NCI-H1436 (cell line): ENCODE data around the gene ABCA10.
"Not testable (repeated sequence)": the region's sequence is repeated elsewhere in the genome, so short reads cannot be mapped to it uniquely, and the experiment has no call there.

Experiments
- DNase-seq: peaks from one replicate; lab custom pipeline; 2025; lab: John Stamatoyannopoulos, UW

ABCA10 gene

GRCh38 chr17:69228576-69228975 lies at the start of gene ABCA10:
Gene ABCA10, minus strand, starts transcription at chr17:69228824. Its CDS starts 3,466 bp downstream, at chr17:69225358.
- no peak for DNase-seq

GRCh38 chr17:69276279-69276678 lies 47.7 kb upstream of the ABCA10 start:
- DNase-seq: not testable (repeated sequence)

DNA sequence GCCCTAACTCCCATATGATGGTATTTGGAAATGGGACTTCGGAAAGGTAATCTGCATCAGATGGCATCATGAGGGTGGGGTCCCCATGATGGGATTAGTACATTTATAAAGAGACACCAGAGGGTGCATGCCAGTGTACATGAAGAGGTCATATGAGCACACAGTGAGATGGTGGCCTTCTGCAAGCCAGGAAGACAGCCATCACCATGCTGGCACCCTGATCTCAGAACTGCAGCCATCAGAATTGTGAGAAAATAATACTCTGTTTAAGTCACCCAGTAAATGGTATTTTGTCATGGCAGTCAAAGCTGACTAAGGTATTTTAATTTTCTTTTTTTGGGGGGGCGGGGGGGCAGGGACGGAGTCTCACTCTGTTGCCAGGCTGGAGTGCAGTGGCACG lies 47.1 kb upstream of the ABCA10 start:
- DNase-seq: no peak

DNA sequence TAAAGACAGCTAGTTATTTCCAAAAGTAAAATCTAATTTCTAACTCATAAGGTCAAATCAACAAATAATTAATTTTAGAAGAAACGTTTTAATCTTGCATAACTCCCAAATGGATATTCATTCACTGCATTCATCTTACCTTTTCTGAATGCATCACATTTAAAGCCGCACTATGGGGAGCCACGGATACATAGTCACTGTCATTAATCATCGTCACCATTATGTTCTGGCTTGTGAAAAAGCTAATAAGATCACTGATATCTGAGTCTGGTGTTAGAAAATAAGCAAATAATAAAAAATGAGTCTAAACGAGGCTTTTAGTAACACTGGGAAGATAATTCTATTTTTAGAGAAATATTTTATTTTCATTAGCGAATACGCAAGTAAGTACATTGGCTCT lies 42.4 kb upstream of the ABCA10 start:
- DNase-seq: no peak

DNA sequence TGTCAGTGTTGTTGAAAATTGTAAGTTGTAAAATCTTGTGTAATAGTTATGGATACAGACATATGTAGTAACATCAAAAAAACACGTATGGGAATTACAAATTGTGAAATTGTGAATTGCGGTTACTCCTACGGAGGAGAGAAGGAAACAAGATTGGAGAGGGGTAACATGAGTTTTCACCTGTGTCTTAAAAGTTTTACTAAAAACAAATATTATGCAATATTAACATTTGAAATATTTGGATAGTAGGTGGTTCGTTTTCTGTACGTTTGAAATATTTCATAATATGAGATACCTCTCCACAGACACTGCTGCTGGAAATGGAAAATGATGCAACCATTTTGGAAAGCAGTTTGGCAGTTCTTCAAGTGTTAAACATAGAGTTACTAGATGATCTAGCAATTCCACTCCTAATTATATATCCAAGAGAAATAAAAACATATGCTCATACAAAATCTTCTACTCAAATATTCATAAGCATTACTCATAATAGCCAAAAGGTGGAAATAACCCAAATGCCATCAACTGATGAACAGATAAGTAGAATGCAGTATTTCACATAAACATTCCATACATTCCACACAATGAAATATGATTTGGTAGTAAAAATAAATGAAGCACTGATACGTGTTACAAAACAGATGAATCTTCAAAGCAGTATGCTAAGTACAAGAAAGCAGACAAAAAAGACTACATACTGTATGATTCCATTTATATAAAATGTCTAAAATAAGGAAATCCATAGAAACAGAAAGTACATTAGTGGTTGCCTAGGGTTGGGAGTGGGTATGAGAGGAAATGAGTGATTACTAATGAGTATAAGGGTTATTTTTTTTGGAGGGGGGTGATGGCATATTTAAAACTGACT lies 40.7 kb upstream of the ABCA10 start:
- DNase-seq: no peak

GRCh38 chr17:69268543-69269014 lies 40.0 kb upstream of the ABCA10 start:
- DNase-seq: no peak

DNA sequence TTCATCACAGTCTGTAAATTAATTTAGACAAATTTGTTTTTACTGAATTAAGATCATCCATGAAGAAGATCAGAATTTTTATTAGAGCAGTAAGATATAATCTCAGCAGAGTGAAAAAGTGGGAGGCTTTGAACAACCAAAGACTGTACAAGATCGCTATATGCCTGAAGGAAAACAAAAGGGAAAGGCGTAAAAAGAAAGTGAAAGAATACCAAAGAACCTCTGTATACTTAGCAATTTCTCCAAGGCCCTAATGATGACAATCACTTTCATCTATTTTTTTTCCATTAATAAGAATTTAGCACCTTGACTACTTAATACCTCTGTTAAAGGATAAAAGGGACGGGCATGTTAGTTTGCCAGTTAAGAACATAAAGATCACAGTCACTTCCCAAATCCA lies 38.6 kb upstream of the ABCA10 start:
- DNase-seq: no peak

GRCh38 chr17:69265873-69266272 lies 37.2 kb upstream of the ABCA10 start:
- DNase-seq: no peak

DNA sequence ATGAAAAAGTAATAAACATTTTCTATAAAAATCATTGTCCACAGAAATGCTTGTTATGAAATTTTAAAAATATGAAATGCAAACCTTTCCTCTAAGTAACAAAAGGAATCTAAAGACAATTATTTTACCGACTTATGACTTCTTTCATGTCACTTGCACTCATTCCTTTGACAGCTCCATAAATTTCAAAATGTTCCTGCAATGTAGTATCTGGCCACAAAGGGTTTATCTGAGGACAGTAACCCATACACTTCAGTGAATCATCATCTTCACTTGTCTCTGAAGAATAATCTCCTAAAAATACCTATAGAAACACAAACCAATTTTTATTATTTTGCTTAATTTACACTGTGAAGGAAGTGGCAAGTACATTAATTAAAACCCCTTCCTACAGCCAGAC lies 25.6 kb upstream of the ABCA10 start:
- no peak for DNase-seq

- no peak for DNase-seq
Measured at GRCh38 chr17:69250641-69251040, 22.0 kb upstream of the ABCA10 start.

- peak; percentile 63 for DNase-seq
Measured at GRCh38 chr17:69246726-69247375, 18.2 kb upstream of the ABCA10 start.

GRCh38 chr17:69246202-69246601 lies 17.6 kb upstream of the ABCA10 start:
- DNase-seq: no peak

DNA sequence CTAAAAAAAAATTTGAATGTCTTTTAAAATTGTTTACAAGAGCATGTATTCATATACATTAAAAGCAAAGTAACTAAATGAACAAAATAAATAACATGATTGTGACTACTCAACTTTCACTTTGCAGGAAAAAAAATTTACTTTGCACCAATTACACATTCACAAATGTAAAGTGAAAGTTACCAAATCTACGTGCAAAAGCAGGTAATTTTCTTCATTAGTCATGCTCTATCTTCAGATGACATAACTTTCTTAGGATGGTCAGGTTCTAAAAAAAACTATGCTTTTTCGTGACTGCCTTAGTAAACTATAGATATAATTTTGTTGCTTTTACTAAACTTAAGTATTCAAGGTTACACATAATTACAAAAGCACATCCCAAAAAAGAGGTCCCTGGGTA lies 17.0 kb upstream of the ABCA10 start:
- DNase-seq: no peak

DNA sequence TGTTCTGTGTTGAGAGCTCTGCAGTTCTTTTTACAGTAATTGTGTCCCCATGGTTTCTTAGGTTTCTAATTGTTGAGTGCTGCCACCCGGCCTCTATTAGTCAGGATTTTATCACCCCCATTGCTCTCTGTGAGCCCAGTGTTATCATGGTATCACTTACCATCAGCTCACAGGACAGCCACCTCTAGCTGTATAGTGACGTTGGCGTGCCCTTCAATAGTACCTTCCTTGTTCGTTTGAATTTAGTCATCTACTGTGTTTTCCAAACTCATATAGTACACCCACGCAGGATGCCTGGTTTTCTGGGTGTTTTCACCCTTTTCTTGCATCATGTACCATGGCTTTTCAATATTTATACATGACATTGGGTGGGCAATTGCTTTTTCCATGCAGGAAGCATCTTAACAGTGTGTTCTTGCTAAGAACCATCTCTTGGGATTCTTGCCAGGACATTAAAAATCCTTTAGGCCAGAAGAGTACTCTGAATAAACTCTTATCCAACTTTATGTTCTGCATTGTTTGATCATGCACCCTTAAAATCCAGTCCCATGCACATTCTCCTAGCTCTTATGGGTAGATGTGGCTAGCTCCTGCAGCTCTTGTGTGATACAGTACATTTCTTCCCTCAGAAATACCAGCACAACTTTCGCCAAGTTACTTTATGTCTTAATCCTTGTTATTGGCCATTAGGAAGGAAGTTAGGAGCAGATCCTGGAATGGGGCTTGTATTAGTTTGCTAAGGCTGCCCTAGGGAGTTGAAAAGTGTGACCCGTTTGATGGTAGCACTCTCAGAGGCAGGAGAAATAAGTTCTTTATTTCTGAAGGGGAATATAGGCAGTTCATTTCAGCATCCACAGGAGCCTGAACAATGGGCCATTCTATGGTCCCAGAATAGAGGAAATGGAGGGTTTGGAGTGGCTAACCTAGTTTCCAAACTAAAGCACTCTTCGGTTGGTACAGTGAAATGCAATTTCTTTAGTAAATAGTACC lies 11.3 kb upstream of the ABCA10 start:
- DNase-seq: no peak

GRCh38 chr17:69236946-69237345 lies 8.3 kb upstream of the ABCA10 start:
- no peak for DNase-seq

GRCh38 chr17:69236464-69236863 lies 7.8 kb upstream of the ABCA10 start:
- DNase-seq: no peak

- peak; percentile 89 for DNase-seq
Measured at GRCh38 chr17:69235338-69236058, 6.9 kb upstream of the ABCA10 start.

DNA sequence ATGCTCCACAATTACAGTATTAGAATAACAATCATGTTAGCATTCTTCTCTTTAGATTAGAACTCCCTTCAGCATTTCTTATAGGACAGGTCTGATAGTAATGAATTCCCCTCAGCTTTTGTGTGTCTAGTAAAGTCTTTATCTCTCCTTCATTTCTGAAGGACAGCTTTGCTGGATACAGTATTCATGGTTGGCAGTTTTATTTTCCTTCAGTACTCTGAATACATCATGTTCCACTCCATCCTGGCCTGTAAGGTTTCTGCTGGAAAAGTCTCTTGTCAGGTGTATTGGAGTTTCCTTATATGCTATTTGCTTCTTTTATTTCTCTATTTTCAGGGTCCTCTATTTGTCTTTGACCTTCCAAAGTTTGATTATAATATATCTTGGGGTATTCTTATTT lies 4.0 kb upstream of the ABCA10 start:
- no peak for DNase-seq

- DNase-seq: no peak
Measured at GRCh38 chr17:69231521-69231920, 2.9 kb upstream of the ABCA10 start.

GRCh38 chr17:69230939-69231338 lies 2.3 kb upstream of the ABCA10 start:
- DNase-seq: no peak

GRCh38 chr17:69228018-69228417 lies 606 bp downstream of the ABCA10 start:
- DNase-seq: no peak
